ENCODE data around the gene RETN.
A peak's percentile ranks its signal among the peaks of the same experiment; 100 is the strongest.

Gene RETN

DNA sequence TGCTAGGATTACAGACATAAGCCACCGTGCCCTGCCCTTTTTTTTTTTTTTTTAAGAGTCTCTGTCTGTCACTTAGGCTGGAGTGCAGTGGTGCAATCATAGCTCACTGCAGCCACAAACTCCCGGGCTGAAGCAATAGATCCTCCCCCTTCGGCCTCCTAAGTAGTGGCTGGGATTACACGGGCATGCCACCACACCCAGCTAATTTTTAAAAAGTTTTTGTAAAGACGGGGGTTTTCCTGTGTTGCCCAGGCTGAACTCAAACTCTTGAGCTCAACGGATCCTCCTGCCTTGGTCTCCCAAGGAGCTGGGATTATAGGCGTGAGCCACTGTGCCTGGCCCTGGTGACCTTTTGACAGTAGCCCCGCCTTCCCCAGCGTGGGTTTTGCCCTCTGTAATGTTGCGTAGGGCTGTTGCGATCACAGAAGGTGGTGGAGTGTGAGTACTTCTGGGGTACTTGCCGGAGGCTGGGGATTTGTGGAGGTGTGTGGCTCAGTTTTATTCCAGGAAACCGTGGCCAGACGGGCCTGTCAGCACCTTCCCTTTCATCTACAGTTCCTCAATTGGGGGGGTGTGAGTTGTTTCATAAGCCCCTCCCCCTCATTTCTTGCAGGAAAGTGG lies 11.6 kb upstream of the RETN start:
- no peak for TF ChIP-seq ZNF8 (CRISPR knock-in tag; IDR thresholded peaks at IDR 0.05)
- no peak for TF ChIP-seq GLIS3 (CRISPR knock-in tag; IDR thresholded peaks at IDR 0.05)
- TF ChIP-seq, protein P1, sequence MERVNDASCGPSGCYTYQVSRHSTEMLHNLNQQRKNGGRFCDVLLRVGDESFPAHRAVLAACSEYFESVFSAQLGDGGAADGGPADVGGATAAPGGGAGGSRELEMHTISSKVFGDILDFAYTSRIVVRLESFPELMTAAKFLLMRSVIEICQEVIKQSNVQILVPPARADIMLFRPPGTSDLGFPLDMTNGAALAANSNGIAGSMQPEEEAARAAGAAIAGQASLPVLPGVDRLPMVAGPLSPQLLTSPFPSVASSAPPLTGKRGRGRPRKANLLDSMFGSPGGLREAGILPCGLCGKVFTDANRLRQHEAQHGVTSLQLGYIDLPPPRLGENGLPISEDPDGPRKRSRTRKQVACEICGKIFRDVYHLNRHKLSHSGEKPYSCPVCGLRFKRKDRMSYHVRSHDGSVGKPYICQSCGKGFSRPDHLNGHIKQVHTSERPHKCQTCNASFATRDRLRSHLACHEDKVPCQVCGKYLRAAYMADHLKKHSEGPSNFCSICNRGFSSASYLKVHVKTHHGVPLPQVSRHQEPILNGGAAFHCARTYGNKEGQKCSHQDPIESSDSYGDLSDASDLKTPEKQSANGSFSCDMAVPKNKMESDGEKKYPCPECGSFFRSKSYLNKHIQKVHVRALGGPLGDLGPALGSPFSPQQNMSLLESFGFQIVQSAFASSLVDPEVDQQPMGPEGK (CRISPR knock-in tag; IDR thresholded peaks at IDR 0.05; ENCODE audit: borderline replicate concordance), result no peak
- TF ChIP-seq RARB (CRISPR knock-in tag; IDR thresholded peaks at IDR 0.05), result no peak
- no peak for TF ChIP-seq TOX (CRISPR knock-in tag; IDR thresholded peaks at IDR 0.05; ENCODE audit: borderline replicate concordance)
- no peak for TF ChIP-seq ARNTL (CRISPR knock-in tag; IDR thresholded peaks at IDR 0.05; ENCODE audit: borderline replicate concordance, low read depth)
- TF ChIP-seq CSDC2 (CRISPR knock-in tag; IDR thresholded peaks at IDR 0.05), result no peak
- TF ChIP-seq OSR1 (CRISPR knock-in tag; IDR thresholded peaks at IDR 0.05), result no peak
- TF ChIP-seq, protein P2, sequence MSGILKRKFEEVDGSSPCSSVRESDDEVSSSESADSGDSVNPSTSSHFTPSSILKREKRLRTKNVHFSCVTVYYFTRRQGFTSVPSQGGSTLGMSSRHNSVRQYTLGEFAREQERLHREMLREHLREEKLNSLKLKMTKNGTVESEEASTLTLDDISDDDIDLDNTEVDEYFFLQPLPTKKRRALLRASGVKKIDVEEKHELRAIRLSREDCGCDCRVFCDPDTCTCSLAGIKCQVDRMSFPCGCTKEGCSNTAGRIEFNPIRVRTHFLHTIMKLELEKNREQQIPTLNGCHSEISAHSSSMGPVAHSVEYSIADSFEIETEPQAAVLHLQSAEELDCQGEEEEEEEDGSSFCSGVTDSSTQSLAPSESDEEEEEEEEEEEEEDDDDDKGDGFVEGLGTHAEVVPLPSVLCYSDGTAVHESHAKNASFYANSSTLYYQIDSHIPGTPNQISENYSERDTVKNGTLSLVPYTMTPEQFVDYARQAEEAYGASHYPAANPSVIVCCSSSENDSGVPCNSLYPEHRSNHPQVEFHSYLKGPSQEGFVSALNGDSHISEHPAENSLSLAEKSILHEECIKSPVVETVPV (CRISPR knock-in tag; IDR thresholded peaks at IDR 0.05), result no peak
- TF ChIP-seq ZNF565 (CRISPR knock-in tag; conservative IDR thresholded peaks at IDR 0.05; ENCODE audit: low read depth), result no peak
- TF ChIP-seq TCF4 (CRISPR knock-in tag; IDR thresholded peaks at IDR 0.05; ENCODE audit: borderline replicate concordance), result no peak
- no peak for TF ChIP-seq BACH2 (CRISPR knock-in tag; IDR thresholded peaks at IDR 0.05; ENCODE audit: borderline replicate concordance)
- TF ChIP-seq ZFP30 (CRISPR knock-in tag; IDR thresholded peaks at IDR 0.05), result no peak
- TF ChIP-seq ESRRG (CRISPR knock-in tag; IDR thresholded peaks at IDR 0.05), result no peak
- TF ChIP-seq, protein P3, sequence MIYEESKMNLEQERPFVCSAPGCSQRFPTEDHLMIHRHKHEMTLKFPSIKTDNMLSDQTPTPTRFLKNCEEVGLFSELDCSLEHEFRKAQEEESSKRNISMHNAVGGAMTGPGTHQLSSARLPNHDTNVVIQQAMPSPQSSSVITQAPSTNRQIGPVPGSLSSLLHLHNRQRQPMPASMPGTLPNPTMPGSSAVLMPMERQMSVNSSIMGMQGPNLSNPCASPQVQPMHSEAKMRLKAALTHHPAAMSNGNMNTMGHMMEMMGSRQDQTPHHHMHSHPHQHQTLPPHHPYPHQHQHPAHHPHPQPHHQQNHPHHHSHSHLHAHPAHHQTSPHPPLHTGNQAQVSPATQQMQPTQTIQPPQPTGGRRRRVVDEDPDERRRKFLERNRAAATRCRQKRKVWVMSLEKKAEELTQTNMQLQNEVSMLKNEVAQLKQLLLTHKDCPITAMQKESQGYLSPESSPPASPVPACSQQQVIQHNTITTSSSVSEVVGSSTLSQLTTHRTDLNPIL (CRISPR knock-in tag; IDR thresholded peaks at IDR 0.05; ENCODE audit: low read depth), result no peak
- ATAC-seq, result no peak

DNA sequence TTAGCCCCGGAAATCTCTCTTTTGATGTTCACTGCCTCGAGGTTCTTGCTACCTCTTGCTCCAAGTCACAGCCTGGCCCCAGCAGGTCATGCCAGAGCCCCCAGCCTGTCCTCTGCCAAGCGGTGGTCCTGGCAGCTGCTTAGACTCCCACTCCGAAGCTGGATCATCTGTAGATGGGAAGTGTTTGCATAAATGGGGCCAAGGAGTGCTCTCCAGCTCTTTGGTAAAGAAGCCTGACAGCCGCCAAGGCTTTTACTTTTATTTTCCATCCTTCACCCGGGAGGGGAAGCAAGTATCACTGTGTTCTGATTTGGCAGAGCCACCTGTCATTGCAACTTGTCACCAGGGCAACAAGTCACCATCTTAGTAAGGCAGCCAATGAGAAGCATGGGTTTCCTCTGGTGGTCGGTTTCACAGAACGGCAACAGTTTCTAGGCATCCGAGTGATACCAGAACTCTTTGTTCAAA lies 10.6 kb upstream of the RETN start:
- TF ChIP-seq GLIS3 (CRISPR knock-in tag; IDR thresholded peaks at IDR 0.05) (no peak), ISL1 (CRISPR knock-in tag; IDR thresholded peaks at IDR 0.05) (no peak), PPARA (CRISPR knock-in tag; IDR thresholded peaks at IDR 0.05; ENCODE audit: borderline replicate concordance) (no peak), TCF4 (CRISPR knock-in tag; IDR thresholded peaks at IDR 0.05; ENCODE audit: borderline replicate concordance) (no peak), CSDC2 (CRISPR knock-in tag; IDR thresholded peaks at IDR 0.05) (no peak), ESRRG (CRISPR knock-in tag; IDR thresholded peaks at IDR 0.05) (no peak), OSR1 (CRISPR knock-in tag; IDR thresholded peaks at IDR 0.05) (no peak), RARB (CRISPR knock-in tag; IDR thresholded peaks at IDR 0.05) (no peak), ZFP3 (CRISPR knock-in tag; IDR thresholded peaks at IDR 0.05) (no peak), ARNTL (CRISPR knock-in tag; IDR thresholded peaks at IDR 0.05; ENCODE audit: borderline replicate concordance, low read depth) (no peak), ZFP30 (CRISPR knock-in tag; IDR thresholded peaks at IDR 0.05) (no peak), ZNF565 (CRISPR knock-in tag; conservative IDR thresholded peaks at IDR 0.05; ENCODE audit: low read depth) (no peak), ZNF70 (CRISPR knock-in tag; IDR thresholded peaks at IDR 0.05) (no peak), ZC3H10 (CRISPR knock-in tag; IDR thresholded peaks at IDR 0.05) (no peak)
- TF ChIP-seq, protein P2 (CRISPR knock-in tag; IDR thresholded peaks at IDR 0.05), result no peak
- TF ChIP-seq, protein P1 (CRISPR knock-in tag; IDR thresholded peaks at IDR 0.05; ENCODE audit: borderline replicate concordance), result no peak
- TF ChIP-seq, protein P4, sequence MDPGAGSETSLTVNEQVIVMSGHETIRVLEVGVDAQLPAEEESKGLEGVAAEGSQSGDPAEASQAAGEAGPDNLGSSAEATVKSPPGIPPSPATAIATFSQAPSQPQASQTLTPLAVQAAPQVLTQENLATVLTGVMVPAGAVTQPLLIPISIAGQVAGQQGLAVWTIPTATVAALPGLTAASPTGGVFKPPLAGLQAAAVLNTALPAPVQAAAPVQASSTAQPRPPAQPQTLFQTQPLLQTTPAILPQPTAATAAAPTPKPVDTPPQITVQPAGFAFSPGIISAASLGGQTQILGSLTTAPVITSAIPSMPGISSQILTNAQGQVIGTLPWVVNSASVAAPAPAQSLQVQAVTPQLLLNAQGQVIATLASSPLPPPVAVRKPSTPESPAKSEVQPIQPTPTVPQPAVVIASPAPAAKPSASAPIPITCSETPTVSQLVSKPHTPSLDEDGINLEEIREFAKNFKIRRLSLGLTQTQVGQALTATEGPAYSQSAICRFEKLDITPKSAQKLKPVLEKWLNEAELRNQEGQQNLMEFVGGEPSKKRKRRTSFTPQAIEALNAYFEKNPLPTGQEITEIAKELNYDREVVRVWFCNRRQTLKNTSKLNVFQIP (CRISPR knock-in tag; IDR thresholded peaks at IDR 0.05; ENCODE audit: borderline replicate concordance, low read depth), result no peak
- ATAC-seq, result peak; percentile 49; the same call in 2 of the 3 replicates

Measured in SK-N-SH treated with all-trans-retinoic acid at 6 μM for 48 hours (cell line).